Right renal pelvis (tissue), 4 donors: Measurements from ENCODE around the gene PARVB. TPM values are rescaled to one million over a fixed set of nuclear protein-coding genes. Genes with fewer than 3 reads are reported as not detected.

Source experiments
- DNase-seq, 4 donors: peaks; one replicate each; pipeline ENCODE4 v3.0.0-alpha.2; 2013; ENCODE audit warnings: low read depth in 4 of 4, low spot score in 3 of 4, missing footprints in 1 of 4
- polyA plus RNA-seq, 4 donors: library from polyadenylated mRNA; unstranded; fragments of 120-200 nt; gene quantifications; one replicate each; pipeline ENCODE4 v1.2.1, GENCODE V29; 2013; ENCODE audit not compliant: insufficient read length in 4 of 4

The PARVB gene
- polyA plus RNA-seq, 4 donors: 21.2 to 25.0 (median 23.0) TPM

DNA sequence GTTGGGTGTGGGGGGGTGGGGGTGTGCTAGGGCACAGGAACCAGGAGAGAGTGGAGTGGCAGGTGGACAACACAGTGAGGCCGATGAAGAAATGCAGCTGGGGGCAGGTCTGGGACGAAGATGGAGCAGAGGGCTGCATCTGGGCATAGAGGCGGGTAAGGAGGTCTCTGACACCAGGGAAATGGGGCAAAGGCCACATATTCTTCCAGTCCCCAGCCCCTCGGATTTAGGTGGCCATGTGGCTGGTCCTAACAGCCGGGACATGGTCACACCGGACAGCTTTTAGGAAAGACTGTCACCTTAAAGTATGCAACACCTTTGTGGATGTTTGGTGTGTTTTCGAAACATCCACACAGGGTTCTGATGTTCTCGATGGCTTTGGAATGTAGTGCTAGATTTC, 151.6 kb downstream of the PARVB start:
- no peak for DNase-seq

DNA sequence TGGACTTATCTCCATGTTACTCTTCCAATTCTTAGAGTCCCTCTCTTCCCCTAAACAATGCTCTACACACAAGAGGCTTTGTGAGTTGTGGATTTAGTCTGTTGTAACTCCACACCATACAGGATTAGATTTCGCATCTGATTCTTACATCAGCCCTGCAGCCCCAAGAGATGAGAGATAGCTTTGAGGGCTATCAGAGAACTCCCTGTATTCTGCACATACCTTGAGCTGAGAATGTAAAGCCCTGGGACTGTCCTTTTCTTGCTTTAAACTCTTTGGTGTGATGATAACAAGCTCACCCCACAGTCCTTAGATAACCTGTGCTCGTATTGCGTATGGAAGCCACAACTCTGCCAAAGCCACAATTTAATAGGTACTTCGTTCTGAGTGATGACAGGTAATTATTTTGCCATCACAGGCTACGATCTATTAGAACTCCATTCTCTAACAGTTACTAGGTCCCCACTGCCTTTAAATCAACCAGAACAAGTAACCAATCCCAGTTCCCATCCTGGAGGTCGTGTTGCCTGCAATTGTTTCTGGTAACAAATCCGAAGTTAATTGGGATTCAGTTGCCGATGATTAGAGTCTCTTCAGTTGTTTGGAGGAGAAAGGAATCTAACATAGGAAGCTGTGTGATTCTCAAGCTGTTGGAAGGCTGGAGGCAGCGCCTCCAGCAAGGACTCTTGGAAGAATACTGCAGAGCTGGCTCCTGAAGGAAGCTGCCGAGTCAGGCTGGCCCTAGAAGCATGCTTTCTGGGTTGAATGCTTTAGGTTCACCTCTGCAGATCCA, 155.3 kb downstream of the PARVB start:
- no peak for DNase-seq

DNA sequence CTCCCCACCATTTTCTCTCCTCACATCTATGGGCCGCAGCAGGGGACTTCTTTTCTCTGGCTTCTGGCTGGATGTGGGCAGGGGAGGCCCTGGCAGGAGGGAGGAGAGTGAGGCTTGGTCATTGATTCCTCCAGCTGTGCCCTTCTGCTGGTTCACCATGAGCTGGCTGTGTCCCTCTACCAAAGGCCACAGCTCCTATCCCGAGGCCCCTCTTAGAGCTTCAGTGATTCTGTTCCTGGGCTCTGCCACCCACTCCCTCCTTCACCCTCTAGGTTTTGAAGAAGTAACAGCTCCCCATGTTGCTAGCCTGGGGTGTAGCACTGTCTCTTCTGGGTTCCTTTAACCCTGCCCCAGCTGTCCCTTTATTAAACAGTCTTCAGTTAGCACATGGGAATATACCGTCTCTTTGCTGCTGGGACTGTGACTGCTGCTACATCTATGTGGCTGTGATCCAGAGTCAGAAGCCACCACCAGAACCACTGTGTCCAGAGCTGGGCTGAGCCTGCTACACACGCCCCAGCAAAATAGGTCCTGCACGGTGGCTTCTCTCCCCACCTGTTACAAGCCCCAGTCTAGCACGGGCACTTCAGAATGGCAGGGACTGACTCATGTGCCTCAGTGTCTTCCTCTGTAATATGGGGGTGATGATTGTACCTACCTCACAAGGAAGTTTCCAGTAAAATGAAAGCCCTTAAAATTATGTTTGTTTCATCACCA, 156.0 kb downstream of the PARVB start:
- no peak for DNase-seq

DNA sequence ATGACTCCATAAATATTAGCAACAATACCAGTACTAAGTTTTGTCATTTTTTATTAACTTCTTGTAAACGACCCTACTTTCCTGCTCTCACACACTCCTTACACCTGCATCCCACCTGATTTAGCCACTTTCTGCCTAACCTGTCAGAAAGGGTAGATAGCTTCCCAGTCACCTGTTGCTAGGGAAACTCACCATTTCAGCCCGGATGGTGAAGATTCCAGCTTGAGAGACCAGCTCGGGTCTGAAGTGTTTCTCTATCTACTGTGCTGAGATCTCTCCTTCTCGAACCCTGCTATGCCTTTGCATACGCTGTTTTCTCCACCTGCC, 156.6 kb downstream of the PARVB start, which contains the start of gene PARVG:
TSS of gene PARVG (plus strand) at position 220 of the 327 bp plus-strand sequence. CDS start 2,405 bp downstream, outside the sequence.
- DNase-seq: no peak

DNA sequence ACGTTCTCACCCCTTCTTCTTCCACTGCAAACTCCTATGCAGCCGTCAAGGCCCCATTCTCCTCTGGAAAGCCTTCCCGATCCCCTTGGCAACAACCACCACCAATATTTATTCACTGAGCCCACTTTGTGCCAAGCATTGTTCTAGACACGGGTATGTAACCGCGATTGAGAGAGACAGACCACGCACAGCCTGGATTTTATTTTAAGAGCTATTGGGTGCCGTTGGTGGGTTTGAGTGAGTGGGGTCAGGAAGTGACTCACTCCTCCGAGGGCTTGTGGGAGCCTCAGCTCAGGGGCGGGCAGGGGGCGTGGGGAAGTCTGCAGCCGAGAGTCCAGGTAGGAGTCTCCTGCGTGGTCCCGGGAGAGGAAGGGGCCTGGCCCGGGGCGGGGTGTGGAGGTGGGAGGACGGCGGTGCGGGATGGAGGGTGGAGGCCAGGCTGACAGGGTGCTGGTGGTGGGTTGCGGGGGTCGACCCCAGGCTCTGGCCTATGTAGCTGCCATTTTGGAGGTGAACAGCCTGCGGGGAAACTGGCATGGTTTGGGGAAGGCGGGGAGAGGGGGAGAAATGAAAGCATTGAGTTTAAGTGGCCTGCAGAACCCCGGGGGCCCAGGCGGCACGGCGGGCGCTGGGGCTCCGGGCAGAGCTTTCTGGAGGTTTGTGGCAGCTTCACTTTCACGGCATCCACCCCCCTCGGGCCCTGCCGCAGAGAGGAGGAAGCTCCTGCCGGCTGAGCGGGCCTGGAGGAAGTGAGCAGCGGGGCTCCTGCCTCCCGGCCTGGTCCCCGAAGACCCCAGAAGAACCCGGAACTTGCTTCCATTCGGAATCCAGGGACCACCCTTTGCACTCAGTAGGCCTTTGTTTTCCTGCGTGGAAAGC, 157.2 kb downstream of the PARVB start:
- no peak for DNase-seq

DNA sequence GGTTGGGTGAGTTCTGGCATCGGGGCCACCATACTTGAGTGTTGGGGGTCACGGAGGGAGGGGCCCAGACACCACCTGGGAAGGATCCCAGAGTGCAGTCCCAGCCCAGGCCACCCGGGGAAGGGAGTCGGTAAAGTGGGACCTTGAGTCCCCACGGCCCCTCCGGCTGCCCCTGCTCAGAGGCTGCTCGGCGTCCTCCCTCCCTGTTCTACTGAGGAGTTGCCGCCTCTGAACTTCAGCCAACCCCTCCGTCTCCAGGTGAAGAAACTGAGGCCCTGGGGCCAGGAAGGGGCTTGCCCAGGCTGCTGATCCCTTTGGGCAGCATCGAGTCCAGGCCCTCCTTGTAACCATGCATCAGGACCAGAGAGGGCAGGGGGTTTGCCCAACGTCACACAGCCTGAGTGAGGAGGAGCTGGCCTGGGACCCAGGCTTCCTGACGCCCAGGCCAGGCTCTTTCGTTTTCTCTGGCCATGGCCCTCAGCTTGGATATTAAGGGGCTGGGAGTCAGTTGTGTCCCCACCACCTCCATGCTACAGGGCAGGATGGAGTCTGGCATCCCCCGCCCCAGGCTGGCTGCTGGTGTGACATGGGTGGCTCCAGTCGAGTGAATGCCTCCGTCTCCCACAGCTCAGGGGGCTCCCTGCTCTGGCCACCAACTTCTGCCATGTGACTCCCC, 157.9 kb downstream of the PARVB start:
- DNase-seq: no peak

DNA sequence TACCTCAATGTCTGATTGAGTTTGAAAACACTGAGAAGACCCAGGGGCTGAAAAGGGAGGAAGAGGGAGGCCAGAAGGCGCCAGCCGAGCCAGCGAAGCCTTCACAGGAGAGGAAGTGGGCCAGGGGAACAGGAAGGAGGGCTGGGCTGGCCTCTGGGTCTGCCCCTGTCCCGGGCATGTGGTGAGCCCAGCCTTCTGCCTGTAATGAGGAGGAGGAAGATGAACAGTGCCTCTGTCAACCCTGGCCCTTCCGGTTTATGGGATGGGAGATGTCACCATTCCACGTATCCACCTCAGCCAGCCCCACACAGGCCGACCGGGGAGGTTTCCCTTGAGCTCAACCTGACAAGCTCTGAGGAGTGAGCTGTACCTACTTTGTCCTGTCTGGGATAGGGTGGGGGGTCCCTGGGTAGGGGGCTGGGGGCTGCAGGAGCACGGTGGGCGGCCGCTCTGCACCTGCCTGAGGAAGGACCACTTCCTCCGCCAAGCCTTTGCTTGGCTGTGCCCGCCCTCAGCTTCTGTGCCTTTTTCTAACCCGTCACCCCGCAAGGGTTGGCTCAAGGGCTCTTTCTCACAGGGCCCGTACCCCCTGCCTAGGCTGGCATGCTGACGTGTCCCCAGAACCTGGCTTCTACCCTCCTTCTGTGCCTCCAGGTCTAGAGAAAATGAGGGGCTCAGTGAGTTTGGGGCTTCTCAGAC, 158.6 kb downstream of the PARVB start:
- no peak for DNase-seq

DNA sequence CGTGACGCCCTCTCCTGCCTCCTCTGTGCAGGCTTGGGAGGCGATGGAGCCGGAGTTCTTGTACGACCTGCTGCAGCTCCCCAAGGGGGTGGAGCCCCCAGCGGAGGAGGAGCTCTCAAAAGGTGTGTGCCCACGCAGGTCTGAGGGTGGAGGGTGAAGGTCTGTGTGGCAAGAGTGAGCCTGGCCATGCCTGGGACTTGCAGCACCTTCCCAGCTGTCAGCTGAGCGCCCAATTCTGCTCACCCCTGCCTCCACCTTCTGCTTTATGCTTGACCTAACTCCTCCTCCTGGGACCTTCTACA, 159.1 kb downstream of the PARVB start:
- no peak for DNase-seq

DNA sequence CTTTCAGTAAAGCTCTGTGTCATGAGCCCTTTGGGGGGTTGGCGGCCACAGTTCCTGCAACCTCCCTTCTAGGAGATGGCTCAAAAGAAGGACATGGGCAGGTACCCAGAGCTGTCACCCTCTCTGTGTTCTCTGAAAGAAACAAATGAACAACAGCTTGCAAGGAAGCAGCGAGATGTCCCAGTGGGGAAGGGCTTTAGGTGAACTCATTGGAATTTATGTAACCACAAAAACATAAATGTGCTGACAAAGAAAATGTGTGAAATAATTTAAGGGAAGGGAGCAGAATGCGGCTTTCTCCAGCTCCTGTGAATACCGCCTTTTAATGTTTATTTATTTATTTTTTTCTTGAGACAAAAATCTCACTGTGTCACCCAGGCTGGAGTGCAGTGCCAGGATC, 159.9 kb downstream of the PARVB start:
- DNase-seq: no peak

DNA sequence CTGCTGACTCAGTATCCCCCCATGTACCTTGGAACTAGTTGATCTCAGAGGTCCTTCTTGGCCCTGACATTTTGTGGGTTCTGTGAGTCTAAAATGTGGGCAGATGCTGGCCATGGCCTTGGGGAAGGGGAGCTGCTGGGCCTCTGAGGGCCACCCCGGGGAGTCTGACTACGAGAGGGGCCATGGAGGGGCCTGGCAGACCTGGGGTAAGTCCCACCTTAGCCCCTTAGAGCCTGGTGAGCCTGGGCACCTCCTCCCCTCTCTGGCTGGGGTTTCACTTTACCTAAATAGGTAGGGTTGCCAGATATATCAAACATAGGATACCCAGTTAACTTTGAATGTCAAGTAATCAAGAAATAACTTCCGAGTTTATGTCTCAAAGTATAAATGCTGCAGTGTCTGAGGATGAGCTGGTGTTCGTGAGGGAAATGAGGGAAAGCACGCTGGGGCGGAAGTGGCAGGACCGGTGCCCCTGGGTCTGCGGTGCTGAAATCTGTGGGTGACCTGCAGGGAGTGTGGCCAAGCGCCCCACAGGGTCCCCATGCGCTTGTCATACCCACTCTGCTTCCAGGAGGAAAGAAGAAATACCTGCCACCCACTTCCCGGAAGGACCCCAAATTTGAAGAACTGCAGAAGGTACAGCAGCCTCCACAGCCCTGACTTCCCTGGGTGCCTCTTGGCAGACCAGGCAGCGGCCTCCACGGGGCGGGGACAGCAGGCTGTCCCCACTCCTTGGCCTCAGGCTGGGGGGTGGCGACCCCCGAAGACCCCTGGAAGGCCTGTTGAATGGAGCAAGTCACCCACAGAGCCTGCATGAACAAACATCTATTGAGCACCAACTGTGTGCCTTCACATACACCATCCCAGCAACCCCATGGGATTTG, 161.4 kb downstream of the PARVB start:
- DNase-seq: no peak

DNA sequence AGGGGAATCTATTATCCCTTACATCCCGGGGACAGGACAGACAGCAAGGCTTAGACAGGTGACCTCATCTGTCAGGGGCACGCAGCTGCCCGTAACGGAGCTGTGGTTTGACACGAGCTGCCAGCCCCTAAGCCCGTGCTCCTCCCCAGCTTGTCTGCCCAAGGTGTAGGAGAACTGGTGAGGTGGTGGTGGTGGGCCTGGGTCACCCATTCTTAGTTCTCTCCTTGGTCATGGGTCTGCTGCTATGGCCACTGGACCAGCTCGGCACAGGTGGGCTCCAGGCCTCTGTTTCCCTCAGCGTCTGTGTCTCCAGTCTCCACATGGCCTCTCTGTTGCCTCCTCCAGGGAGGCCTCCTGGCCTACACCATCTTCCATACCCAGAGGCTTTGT, 162.0 kb downstream of the PARVB start:
- no peak for DNase-seq

DNA sequence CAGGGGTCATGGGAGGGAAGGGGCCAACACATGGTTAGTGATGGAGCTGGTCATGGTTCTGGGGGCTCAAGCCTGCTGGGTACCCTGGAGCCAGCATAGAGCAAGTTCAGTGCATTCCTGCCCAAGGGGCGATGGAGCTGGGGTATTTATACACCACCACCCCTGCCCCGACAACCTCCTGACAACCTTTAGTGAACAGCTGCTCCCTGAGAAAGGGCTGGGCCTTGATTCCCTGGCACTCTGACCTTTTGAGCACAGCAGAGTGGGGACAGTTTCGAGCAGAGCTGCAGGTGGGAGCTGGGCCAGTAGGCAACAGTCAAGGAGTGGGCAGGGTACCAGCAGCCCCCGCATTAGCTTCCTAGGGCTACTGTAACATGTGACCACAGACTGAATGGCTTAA, 162.6 kb downstream of the PARVB start:
- no peak for DNase-seq

DNA sequence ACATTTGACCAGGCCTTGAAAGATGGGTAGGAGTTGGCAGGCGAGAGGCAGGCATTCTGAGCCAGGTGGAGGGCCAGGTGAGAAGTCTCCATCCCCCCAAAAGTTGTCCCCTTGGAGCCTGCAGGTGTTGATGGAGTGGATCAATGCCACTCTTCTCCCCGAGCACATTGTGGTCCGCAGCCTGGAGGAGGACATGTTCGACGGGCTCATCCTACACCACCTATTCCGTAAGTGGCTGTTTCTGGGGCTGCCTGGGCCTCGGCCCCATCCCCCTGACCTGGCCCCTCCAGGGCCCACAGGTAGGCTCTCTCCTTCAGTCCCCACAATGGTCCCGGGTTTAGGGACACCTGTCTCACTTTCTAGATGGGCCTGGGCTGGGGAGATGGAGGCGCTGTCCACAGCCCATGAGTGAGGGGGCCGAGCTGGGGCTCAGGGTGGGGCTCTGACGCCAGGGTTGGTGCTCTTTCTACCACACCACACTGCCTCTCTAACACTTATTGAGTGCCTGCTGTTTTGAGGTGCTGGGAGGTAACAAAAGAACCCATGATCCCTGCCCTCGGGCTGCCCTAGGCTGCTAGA, 163.6 kb downstream of the PARVB start:
- DNase-seq: no peak

DNA sequence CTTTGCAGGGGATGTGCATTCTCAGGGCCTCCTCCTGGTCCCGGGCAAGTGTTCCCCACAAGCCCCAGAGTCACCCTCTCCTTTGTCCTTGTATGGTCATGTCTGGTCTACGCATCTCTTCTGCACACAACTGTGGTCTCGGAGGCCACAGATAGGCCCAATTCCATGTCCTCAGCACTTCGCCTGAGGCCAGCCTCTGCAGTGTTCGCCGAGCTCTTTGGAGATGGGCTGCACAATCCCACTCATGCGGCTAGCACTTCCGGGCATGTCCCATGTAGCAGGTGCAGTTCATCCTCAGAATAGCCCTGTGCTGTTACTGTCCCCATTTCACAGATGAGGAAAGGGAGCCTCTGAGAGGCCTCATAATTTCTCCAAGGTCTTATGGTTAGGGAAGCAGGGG, 164.2 kb downstream of the PARVB start:
- DNase-seq: no peak

DNA sequence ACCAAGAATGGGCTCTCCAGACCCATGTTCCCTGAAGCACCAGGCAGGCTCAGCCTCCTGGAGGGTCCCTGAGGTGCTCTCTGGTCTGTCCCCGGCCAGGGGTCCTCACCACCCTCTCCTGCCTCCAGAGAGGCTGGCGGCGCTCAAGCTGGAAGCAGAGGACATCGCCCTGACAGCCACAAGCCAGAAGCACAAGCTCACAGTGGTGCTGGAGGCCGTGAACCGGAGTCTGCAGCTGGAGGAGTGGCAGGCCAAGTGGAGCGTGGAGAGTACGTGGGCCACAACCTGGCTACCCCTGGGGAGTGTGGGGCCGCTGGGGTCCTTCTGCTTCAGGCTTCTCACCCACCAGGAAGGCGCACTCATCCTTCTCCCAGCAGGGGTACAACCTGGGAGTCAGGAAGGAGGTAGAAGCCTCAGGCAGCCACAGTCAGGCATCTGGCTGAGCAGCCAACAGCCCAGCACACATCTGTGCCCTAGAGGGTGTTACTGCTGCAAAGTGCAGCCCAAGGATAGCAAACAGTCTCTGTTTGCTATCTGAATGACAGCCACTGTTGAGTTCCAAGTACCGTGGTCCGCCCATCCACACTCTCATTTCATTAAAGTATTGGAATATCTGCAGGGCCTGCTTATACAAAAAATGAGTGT, 165.0 kb downstream of the PARVB start:
- DNase-seq: no peak

DNA sequence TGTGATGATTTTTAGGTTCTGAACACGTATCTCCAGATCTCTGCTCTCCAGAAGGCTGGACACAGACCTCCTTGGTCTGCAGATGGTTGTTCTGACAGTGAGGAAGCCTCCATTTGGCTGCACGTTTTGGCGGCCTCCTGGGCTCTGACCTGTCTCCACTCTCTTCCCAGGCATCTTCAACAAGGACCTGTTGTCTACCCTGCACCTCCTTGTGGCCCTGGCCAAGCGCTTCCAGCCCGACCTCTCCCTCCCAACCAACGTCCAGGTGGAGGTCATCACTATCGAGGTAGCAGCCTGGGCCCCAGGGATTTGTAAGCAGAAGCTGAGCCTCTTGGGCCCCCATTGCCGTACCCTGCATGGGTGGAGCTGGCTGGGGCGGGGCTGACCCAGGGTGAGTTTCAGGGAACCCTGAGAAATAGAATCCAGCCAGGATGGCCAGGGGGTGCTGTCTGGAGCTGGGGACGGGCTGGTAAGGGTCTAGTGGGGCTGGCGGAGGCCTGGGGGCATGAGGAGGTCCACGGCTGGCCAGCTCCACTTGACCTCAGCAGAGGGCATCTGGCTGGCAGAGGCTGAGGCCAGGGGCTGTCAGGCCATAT, 166.4 kb downstream of the PARVB start:
- DNase-seq: no peak

DNA sequence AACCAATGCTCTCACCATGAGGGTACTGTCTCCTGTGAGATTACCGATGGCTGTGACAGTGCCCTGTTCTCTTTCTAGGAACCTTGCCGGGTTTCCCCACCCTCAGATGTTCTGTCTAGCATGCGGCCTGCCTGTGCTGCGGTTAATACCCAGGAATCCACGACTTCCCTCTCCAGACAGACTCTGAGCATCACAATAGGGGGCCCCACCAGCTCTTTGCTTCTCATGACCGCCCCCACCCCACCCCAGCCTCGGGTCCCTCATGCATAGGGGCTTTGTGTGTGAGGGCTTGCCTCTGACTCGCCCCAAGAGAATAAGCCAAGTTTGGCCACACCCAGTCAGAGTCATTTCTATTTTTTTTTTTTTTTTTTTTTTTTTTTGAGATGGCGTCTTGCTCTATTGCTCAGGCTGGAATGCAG, 166.9 kb downstream of the PARVB start:
- DNase-seq: no peak
